Common myeloid progenitor, CD34-positive (primary cell): ENCODE data around the gene GIGYF2.
"Not testable (repeated sequence)": the region's sequence is repeated elsewhere in the genome, so short reads cannot be mapped to it uniquely, and the experiment has no call there.

Experiments
- CTCF ChIA-PET: fragments of 350-600 bp; sonication (Branson Sonifier 250); formaldehyde crosslinking; loops from one replicate; lab custom pipeline; 2021; ENCODE audit warnings: antibody characterized with exemption; lab: Charles Lee
- POLR2A ChIA-PET: fragments of 350-600 bp; sonication (Branson Sonifier 250); formaldehyde crosslinking; loops from one replicate; lab custom pipeline; 2021; ENCODE audit warnings: antibody characterized with exemption; lab: Charles Lee
- DNase-seq, 3 donors: peaks; one replicate each; pipeline versions ENCODE4 v3.0.0 to v3.0.0-alpha.2; 2013
- H3K27ac ChIP-seq, 2 experiments: 1 replicate in 1 of 2; 2 replicates in 1 of 2; pipeline ENCODE4 v1.7.0; 2013; ENCODE audit warnings: inconsistent platforms in 2 of 2, low read length in 2 of 2, mild to moderate bottlenecking in 2 of 2, low read depth in 1 of 2, moderate library complexity in 1 of 2; ENCODE audit not compliant: severe bottlenecking in 2 of 2, insufficient read depth in 1 of 2, poor library complexity in 1 of 2
- H3K27me3 ChIP-seq, 5 experiments: replicated peaks in 2 of 5; 1 replicate in 3 of 5; 2 replicates in 2 of 5; pipeline versions ENCODE4 v1.6.1 to v1.7.0; 2013; ENCODE audit warnings: low read length in 4 of 5, mild to moderate bottlenecking in 2 of 5, moderate library complexity in 2 of 5, inconsistent platforms in 1 of 5; ENCODE audit not compliant: insufficient read depth in 5 of 5, control insufficient read depth in 4 of 5
- H3K36me3 ChIP-seq, 4 experiments: 1 replicate in 2 of 4; 2 replicates in 2 of 4; pipeline versions ENCODE4 v1.6.1 to v1.7.0; 2013; ENCODE audit warnings: low read length in 3 of 4, control low read depth in 1 of 4, mild to moderate bottlenecking in 1 of 4; ENCODE audit not compliant: control insufficient read depth in 4 of 4, insufficient read depth in 4 of 4
- H3K4me1 ChIP-seq, 4 experiments: 1 replicate in 3 of 4; 2 replicates in 1 of 4; pipeline versions ENCODE4 v1.6.1 to v1.7.1; 2013; ENCODE audit warnings: low read length in 3 of 4, mild to moderate bottlenecking in 3 of 4, control low read depth in 1 of 4, inconsistent platforms in 1 of 4, moderate library complexity in 1 of 4; ENCODE audit not compliant: control insufficient read depth in 4 of 4, insufficient read depth in 4 of 4; ENCODE audit errors: control extremely low read depth in 1 of 4
- H3K4me3 ChIP-seq, 7 experiments: 1 replicate in 4 of 7; 2 replicates in 3 of 7; pipeline versions ENCODE4 v1.5.1 to v1.7.0; 2013; ENCODE audit warnings: mild to moderate bottlenecking in 7 of 7, low read length in 6 of 7, moderate library complexity in 6 of 7, inconsistent platforms in 2 of 7, low read depth in 2 of 7, control low read depth in 1 of 7; ENCODE audit not compliant: insufficient read depth in 4 of 7, control insufficient read depth in 1 of 7; ENCODE audit errors: extremely low read depth in 1 of 7
- H3K9me3 ChIP-seq, 5 experiments: 1 replicate in 4 of 5; 2 replicates in 1 of 5; pipeline versions ENCODE4 v1.6.1 to v1.7.1; 2013; ENCODE audit warnings: low read length in 4 of 5, mild to moderate bottlenecking in 2 of 5, inconsistent platforms in 1 of 5, low read depth in 1 of 5, moderate library complexity in 1 of 5; ENCODE audit not compliant: control insufficient read depth in 4 of 5, insufficient read depth in 2 of 5; ENCODE audit errors: control extremely low read depth in 1 of 5
- WGBS: methylation state at CpG from one replicate; pipeline ENCODE4 v1.1.5; 2013; ENCODE audit not compliant: insufficient coverage; 5-methylcytosine and 5-hydroxymethylcytosine counted together

GIGYF2 gene

DNA sequence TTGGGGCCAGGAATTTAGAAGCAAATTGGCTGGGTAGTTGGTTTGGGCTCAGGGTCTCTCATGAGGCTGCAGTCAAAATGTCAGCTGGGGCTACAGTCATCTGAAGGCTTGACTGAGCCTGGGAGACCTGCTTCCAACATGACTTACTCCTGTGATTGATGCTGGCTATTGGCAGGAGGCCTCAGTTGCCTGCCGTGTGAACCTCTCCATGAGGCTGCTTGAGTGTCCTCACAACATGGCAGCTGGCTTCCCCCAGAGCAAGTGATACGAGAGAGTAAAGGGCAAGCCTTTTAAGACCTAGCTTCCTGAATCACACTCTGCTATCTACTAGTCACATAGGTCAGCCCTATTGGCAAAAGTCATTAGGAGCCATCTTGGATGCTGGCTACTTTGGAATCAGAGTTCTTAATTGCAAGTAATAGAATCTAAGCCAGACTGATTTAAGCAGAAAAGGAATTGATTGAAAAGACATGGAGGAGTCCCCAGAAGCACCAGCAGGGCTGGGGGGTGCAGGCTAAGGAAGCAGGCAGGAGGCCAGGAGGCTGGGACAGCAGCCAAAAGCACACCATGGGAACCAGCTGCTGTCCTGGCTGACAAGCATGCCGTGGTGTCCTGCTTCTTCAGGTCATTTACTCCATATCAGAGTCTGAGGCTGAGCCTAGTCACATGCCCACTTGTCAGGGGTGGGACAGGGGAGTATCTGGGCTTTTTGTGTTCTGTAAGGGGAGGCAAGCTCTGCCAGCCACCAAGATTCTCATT lies 7.8 kb upstream of the GIGYF2 start:
- no peaks in the 10 kb centered on the region for H3K9me3 ChIP-seq
- WGBS: 94% methylated on average over 2 of the region's 3 CpGs
- H3K4me1 ChIP-seq: peaks cover 0 to 3% (median 1%) of the 10 kb centered on the region in 4 experiments
- no peak overlapping the region for H3K27ac ChIP-seq
- H3K36me3 ChIP-seq: no peaks in the 10 kb centered on the region
- DNase-seq: peak in 2 of 3 donors; percentile 31 to 40
- H3K27me3 ChIP-seq: no peaks in the 10 kb centered on the region
- no peak overlapping the region for H3K4me3 ChIP-seq
- ChIA-PET CTCF (interaction anchor here (1.5 kb wide), 1 partner anchor 79 kb away, joined by 3 read pairs; no protein-coding TSS in a partner anchor), POLR2A (interaction anchor here (1.0 kb wide), 1 partner anchor 11 kb away, joined by 3 read pairs; no protein-coding TSS in a partner anchor)

- H3K4me3 ChIP-seq, POLR2A ChIA-PET, H3K36me3 ChIP-seq, DNase-seq, H3K27me3 ChIP-seq, H3K4me1 ChIP-seq, CTCF ChIA-PET, H3K9me3 ChIP-seq, H3K27ac ChIP-seq: not testable (repeated sequence)
- WGBS: 97% methylated on average over 5 of the region's 13 CpGs
Observed at GRCh38 chr2:232691117-232691516, 6.0 kb upstream of the GIGYF2 start.

DNA sequence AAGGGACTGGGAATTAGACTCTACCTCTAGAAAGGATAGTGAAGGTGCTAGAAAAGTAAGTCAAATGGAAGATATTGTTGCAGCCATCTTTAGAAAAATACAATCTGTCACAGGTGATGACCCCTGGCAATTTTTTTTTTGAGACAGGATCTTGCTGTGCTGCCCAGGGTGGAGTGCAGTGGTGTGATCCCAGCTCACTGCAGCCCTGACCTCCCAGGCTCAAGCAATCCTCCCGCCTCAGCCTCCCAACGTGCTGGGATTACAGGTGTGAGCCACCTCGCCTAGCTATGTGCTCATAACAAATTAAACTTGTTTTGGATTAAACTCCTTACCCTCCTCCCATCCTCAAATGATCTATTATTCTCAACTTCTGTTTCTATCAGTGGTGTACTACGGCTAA lies 3.8 kb upstream of the GIGYF2 start:
- ChIA-PET CTCF (no interaction called here), POLR2A (no interaction called here)
- Histone ChIP-seq H3K9me3 (no peaks in the 10 kb centered on the region), H3K36me3 (no peaks in the 10 kb centered on the region), H3K4me1 (peaks cover 4 to 15% (median 9%) of the 10 kb centered on the region in 4 experiments), H3K4me3 (no peak overlapping the region), H3K27me3 (no peaks in the 10 kb centered on the region), H3K27ac (no peak overlapping the region)
- 97% methylated on average over 3 of the region's 4 CpGs for WGBS
- no peak for DNase-seq

DNA sequence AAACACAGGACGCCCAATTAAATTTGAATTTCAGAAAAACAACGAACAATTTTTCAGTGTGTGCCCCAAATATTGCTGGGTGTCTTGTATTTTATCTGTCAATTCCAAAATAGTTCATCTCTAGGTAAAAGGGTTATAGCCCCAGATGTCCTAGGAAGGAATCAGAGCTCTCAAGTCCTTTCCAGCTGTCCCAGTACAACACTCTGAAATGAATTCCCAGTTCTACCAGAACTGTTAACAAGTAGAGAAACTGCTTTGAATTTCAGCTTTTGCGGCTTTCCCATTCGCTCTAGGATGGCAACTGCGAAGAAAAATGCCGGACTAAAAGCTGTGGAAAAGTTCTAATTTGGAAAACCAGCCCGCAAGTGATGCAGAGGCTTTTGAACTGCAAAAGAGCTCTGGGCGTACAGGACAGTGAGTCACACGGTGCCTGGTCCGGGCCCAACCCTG lies 497 bp upstream of the GIGYF2 start:
- Histone ChIP-seq H3K4me1 (peaks cover 13 to 33% (median 23%) of the 10 kb centered on the region in 4 experiments), H3K27me3 (no peaks in the 10 kb centered on the region), H3K27ac (peak overlapping the region in 1 of 2 experiments; percentile 94), H3K9me3 (no peaks in the 10 kb centered on the region), H3K4me3 (peak overlapping the region; percentile 23 to 94 (median 65)), H3K36me3 (peaks cover 0 to 5% (median 0%) of the 10 kb centered on the region in 4 experiments)
- POLR2A ChIA-PET: interaction anchor here (1.0 kb wide), 1 partner anchor 18 kb away, joined by 3 read pairs; no protein-coding TSS in a partner anchor
- WGBS: 55% methylated on average over 6 of the region's 10 CpGs
- CTCF ChIA-PET: no interaction called here
- DNase-seq: no peak

DNA sequence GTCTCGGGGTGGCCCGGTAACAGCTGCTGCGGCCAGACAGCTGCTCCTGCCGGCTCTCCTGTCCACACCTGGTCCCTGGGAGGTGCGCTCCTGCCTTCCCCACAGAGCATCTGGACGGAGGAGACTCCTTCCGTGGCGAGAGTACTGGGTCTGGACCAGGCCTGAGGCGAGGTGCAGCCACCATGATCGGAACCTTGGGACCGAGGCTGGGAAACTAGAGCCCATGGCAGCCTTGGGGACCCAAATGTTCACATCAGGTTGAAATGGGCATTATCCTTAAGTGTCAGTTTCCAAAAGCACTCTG lies 628 bp downstream of the GIGYF2 start:
- ChIA-PET POLR2A (no interaction called here), CTCF (no interaction called here)
- no peaks in the 10 kb centered on the region for H3K9me3 ChIP-seq
- peak overlapping the region; percentile 82 to 100 (median 92) for H3K4me3 ChIP-seq
- H3K4me1 ChIP-seq: peaks cover 13 to 33% (median 23%) of the 10 kb centered on the region in 4 experiments
- peak overlapping the region; percentile 85 to 94 for H3K27ac ChIP-seq
- no peaks in the 10 kb centered on the region for H3K27me3 ChIP-seq
- peaks cover 0 to 6% (median 2%) of the 10 kb centered on the region in 4 experiments for H3K36me3 ChIP-seq
- WGBS: 0% methylated on average over 11 of the region's 11 CpGs
- no peak for DNase-seq

- no peaks in the 10 kb centered on the region for H3K27me3 ChIP-seq
- CTCF ChIA-PET: no interaction called here
- H3K27ac ChIP-seq: peak overlapping the region; percentile 85 to 94
- no peaks in the 10 kb centered on the region for H3K9me3 ChIP-seq
- 84% methylated on average over 3 of the region's 4 CpGs for WGBS
- peaks cover 13 to 33% (median 23%) of the 10 kb centered on the region in 4 experiments for H3K4me1 ChIP-seq
- H3K36me3 ChIP-seq: peaks cover 0 to 15% (median 6%) of the 10 kb centered on the region in 4 experiments
- POLR2A ChIA-PET: no interaction called here
- no peak for DNase-seq
- H3K4me3 ChIP-seq: peak overlapping the region in 6 of 7 experiments; percentile 82 to 96 (median 92)
Observed at GRCh38 chr2:232698556-232699091, 1.5 kb downstream of the GIGYF2 start.

GRCh38 chr2:232699110-232699509 lies 2.0 kb downstream of the GIGYF2 start:
- ChIA-PET POLR2A (no interaction called here), CTCF (no interaction called here)
- Histone ChIP-seq H3K27ac (no peak overlapping the region), H3K4me1 (peaks cover 13 to 33% (median 23%) of the 10 kb centered on the region in 4 experiments), H3K27me3 (no peaks in the 10 kb centered on the region), H3K4me3 (peak overlapping the region in 4 of 7 experiments; percentile 3 to 94 (median 84)), H3K36me3 (peaks cover 0 to 19% (median 10%) of the 10 kb centered on the region in 4 experiments), H3K9me3 (no peaks in the 10 kb centered on the region)
- no peak for DNase-seq
- 100% methylated on average over 2 of the region's 2 CpGs for WGBS
